GM21825 (cell line): ENCODE measurements around the gene SVIL.
"Not testable (repeated sequence)": the region's sequence is repeated elsewhere in the genome, so short reads cannot be mapped to it uniquely, and the experiment has no call there.

ENCODE experiments used
- ATAC-seq: cut with Tn5 transposase; IDR thresholded peaks from one replicate; pipeline ENCODE4 v1.9.1; 2021; ENCODE audit warnings: mild to moderate bottlenecking, moderate library complexity; ENCODE audit not compliant: unreplicated experiment

SVIL gene

GRCh38 chr10:29623797-29624196, 11.0 kb downstream of the SVIL start:
- no peak for ATAC-seq

- ATAC-seq = no peak
Observed at GRCh38 chr10:29622382-29622922, 12.3 kb downstream of the SVIL start.

GRCh38 chr10:29621161-29621560, 13.6 kb downstream of the SVIL start:
- no peak for ATAC-seq

- ATAC-seq = no peak
Observed at GRCh38 chr10:29620112-29620690, 14.6 kb downstream of the SVIL start.

GRCh38 chr10:29619241-29619669, 15.5 kb downstream of the SVIL start:
- ATAC-seq = no peak

GRCh38 chr10:29618341-29619171, 16.2 kb downstream of the SVIL start:
- ATAC-seq = no peak

GRCh38 chr10:29617880-29618340, 16.9 kb downstream of the SVIL start:
- ATAC-seq = no peak

GRCh38 chr10:29616542-29616941, 18.2 kb downstream of the SVIL start:
- no peak for ATAC-seq

- ATAC-seq = no peak
Observed at GRCh38 chr10:29615195-29615594, 19.6 kb downstream of the SVIL start.

- not testable (repeated sequence) for ATAC-seq
Observed at GRCh38 chr10:29614289-29614688, 20.5 kb downstream of the SVIL start.

GRCh38 chr10:29613791-29614190, 21.0 kb downstream of the SVIL start:
- no peak for ATAC-seq

GRCh38 chr10:29613196-29613595, 21.6 kb downstream of the SVIL start:
- ATAC-seq = no peak

GRCh38 chr10:29612657-29613056, 22.1 kb downstream of the SVIL start:
- ATAC-seq = no peak

- no peak for ATAC-seq
Observed at GRCh38 chr10:29611781-29612381, 22.9 kb downstream of the SVIL start.

GRCh38 chr10:29610876-29611647, 23.7 kb downstream of the SVIL start:
- ATAC-seq = no peak

GRCh38 chr10:29610331-29610730, 24.4 kb downstream of the SVIL start:
- ATAC-seq = not testable (repeated sequence)

GRCh38 chr10:29609696-29610095, 25.1 kb downstream of the SVIL start:
- ATAC-seq = no peak

- no peak for ATAC-seq
Observed at GRCh38 chr10:29608476-29609301, 26.1 kb downstream of the SVIL start.

GRCh38 chr10:29608062-29608461, 26.7 kb downstream of the SVIL start:
- ATAC-seq = no peak

- ATAC-seq = no peak
Observed at GRCh38 chr10:29607576-29607975, 27.2 kb downstream of the SVIL start.
